HUES6 (cell line): ENCODE results near the gene POGLUT3.
A peak's percentile ranks its signal among the peaks of the same experiment; 100 is the strongest.

Source experiments
- H3K27ac ChIP-seq: 2 replicates; pipeline ENCODE4 v1.7.0; 2013; ENCODE audit warnings: low read depth, mild to moderate bottlenecking, low read length, inconsistent platforms
- H3K27me3 ChIP-seq: 2 replicates; pipeline ENCODE4 v1.6.1; 2013; ENCODE audit warnings: low read length; ENCODE audit not compliant: control insufficient read depth, insufficient read depth
- H3K36me3 ChIP-seq: 2 replicates; pipeline ENCODE4 v1.6.1; 2013; ENCODE audit warnings: low read length; ENCODE audit not compliant: control insufficient read depth, insufficient read depth
- H3K4me1 ChIP-seq: 2 replicates; pipeline ENCODE4 v1.6.1; 2013; ENCODE audit warnings: low read length; ENCODE audit not compliant: control insufficient read depth, insufficient read depth
- H3K4me3 ChIP-seq: 2 replicates; pipeline ENCODE4 v1.5.1; 2013; ENCODE audit warnings: low read depth, low read length
- H3K9ac ChIP-seq: one replicate; pipeline ENCODE4 v1.6.1; 2013; ENCODE audit warnings: mild to moderate bottlenecking, low read length
- H3K9me3 ChIP-seq: 2 replicates; pipeline ENCODE4 v1.6.1; 2013; ENCODE audit warnings: low read depth, low read length; ENCODE audit not compliant: control insufficient read depth, insufficient read depth

The POGLUT3 gene

GRCh38 chr11:108500169-108500568, 2.0 kb upstream of the POGLUT3 start:
- Histone ChIP-seq H3K9ac (no peak overlapping the region), H3K4me3 (no peak overlapping the region), H3K36me3 (no peaks in the 10 kb centered on the region), H3K27me3 (no peaks in the 10 kb centered on the region), H3K27ac (no peak overlapping the region), H3K9me3 (no peaks in the 10 kb centered on the region), H3K4me1 (peaks cover 11% of the 10 kb centered on the region)

DNA sequence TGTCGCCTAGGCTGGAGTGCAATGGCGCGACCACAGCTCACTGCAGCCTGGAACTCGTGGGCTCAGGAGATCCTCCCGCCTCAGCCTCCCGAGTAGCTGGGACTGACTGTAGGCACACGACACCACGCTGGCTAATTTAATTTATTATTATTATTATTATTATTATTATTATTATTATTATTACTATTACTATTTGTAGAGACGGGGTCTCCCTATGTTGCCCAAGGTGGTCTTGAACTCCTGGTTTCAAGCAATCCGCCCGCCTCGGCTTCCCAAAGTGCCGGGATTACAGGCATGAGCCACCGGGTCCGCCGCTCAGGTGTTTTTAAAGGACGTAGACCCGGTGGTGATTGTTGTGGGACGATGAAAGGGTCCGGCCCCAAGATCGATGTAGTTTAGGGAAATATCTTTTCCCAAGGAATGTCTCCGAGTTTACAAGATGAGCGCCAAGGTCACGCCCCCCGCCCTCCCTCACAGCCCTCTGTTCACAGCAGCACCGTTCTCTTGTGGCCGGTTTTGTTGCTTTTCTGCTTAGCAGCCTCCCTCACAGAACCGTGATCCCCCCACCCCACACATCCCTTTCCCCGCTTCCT, 728 bp upstream of the POGLUT3 start:
- Histone ChIP-seq H3K9ac (peak overlapping the region; percentile 83), H3K27me3 (no peaks in the 10 kb centered on the region), H3K36me3 (no peaks in the 10 kb centered on the region), H3K4me3 (peak overlapping the region; percentile 62), H3K27ac (no peak overlapping the region), H3K4me1 (peaks cover 11% of the 10 kb centered on the region), H3K9me3 (no peaks in the 10 kb centered on the region)

DNA sequence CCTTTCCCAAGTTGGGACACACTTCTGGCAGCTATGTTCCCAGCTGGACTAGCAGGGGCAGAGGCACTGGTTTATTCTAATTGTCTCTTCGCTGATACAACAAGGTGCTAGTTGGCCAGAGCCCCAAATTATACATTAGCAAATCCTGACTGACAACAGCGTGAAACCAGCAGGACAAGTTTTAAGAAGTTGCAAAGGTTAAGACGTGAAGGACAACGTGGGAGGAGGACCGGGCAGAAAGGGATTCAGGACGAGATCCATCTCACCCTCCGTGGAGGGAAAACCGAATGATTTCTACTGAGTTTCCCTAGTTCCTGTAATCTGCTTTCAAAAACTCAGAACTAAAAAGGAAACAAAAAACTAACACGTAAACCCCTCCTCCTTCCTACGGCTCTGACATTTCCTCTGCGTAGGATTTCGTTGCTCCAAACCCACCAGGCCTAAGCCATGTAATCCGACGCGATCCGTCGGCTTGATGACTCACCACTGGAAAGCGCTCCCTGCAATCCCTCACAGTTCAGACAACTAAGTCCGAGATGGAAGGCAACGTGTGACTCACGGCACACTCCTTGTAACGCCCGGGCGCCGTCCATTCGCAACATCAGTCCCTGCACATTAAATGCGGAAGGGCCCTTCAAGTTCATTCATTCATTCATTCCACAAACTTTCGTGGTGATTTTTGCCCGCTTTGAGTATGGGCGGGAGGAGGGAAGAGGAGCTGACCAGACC, 703 bp downstream of the POGLUT3 start:
- peak overlapping the region; percentile 32; the same call in 1 of the 2 replicates for H3K27ac ChIP-seq
- H3K27me3 ChIP-seq: no peaks in the 10 kb centered on the region
- peaks cover 11% of the 10 kb centered on the region for H3K4me1 ChIP-seq
- H3K9ac ChIP-seq: peak overlapping the region; percentile 83
- H3K4me3 ChIP-seq: peak overlapping the region; percentile 62
- no peaks in the 10 kb centered on the region for H3K9me3 ChIP-seq
- H3K36me3 ChIP-seq: no peaks in the 10 kb centered on the region

DNA sequence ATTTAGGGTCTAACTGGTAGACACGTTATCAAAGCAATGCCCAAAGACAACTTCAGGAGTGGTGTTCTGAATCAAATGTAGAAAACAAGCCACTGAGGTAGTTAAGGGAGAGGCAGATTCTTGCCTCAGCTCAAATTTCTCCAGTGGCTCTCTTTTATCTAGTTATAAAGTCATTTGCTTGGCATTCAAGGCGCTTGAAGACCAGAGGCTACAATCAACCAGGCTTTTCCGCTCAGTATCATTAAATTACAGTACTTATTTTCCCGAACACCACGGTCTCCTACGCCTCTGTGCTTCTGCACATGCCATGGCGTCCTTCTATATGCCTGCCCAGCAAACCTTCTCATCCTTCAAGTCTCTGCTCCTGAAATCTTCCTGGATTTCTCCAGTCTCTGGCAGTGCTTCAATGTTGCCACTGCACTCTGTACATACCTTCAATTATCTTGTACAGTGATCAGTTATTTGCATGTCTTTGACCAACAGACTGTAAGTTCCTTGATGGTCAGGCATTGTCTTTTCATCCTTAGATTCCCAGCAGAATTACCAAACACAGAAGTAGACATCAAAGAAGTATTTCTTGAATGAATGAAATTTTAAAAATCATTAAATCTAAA, 1.4 kb downstream of the POGLUT3 start:
- peak overlapping the region; percentile 83 for H3K9ac ChIP-seq
- peak overlapping the region; percentile 62 for H3K4me3 ChIP-seq

GRCh38 chr11:108495326-108495725, 2.9 kb downstream of the POGLUT3 start:
- Histone ChIP-seq H3K4me1 (peaks cover 11% of the 10 kb centered on the region), H3K4me3 (no peak overlapping the region), H3K9ac (no peak overlapping the region), H3K36me3 (no peaks in the 10 kb centered on the region), H3K27me3 (no peaks in the 10 kb centered on the region), H3K9me3 (no peaks in the 10 kb centered on the region), H3K27ac (no peak overlapping the region)

More for the DNA sequence above, 1.4 kb downstream of the POGLUT3 start:
- no peaks in the 10 kb centered on the region for H3K36me3 ChIP-seq
- H3K27me3 ChIP-seq: no peaks in the 10 kb centered on the region
- H3K9me3 ChIP-seq: no peaks in the 10 kb centered on the region
- H3K27ac ChIP-seq: no peak overlapping the region
- peaks cover 11% of the 10 kb centered on the region for H3K4me1 ChIP-seq

GRCh38 chr11:108494182-108494581, 4.0 kb downstream of the POGLUT3 start:
- Histone ChIP-seq H3K4me3 (no peak overlapping the region), H3K36me3 (peaks cover 4% of the 10 kb centered on the region), H3K4me1 (peaks cover 11% of the 10 kb centered on the region), H3K27me3 (no peaks in the 10 kb centered on the region), H3K9ac (no peak overlapping the region), H3K27ac (no peak overlapping the region), H3K9me3 (no peaks in the 10 kb centered on the region)

DNA sequence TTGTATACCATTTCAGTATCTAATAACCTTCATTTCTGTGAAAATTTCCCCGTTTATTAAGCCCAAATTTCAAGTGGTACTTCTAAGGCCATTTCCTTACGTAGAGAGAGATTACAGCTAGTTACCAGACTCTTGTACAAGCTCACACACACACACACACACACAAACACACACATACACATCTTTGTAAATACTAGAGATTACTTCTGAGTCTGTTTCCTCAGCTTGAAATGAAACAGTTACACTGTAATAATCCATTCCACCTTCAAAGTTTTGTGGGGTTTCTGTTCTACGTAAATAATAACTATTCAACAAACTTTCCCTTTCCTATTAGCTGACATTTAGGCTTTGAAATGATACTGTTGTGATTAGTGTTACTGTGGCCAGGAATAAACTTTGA, 6.2 kb downstream of the POGLUT3 start:
- Histone ChIP-seq H3K27me3 (no peaks in the 10 kb centered on the region), H3K27ac (no peak overlapping the region), H3K4me1 (peaks cover 6% of the 10 kb centered on the region), H3K36me3 (peaks cover 8% of the 10 kb centered on the region), H3K9me3 (no peaks in the 10 kb centered on the region), H3K4me3 (no peak overlapping the region), H3K9ac (no peak overlapping the region)

DNA sequence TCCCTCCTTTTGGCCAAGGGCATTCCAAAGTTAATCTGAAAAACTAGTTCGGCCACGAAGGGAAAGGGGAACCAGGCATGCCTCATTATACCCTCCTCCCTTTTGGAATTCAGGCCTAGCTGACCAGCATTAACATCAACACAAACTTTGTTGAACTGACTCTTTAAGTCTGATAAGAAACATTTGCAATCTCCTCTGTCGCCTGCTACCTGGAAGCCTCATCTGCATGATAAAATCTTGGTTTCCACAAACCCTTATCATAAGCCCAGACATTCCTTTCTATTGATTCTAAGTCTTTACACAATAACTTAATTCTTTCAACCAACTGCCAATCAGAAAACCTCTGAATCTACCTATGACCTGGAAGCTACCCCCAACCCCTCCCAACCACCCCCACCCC, 11.4 kb downstream of the POGLUT3 start:
- H3K27me3 ChIP-seq: no peaks in the 10 kb centered on the region
- peaks cover 29% of the 10 kb centered on the region for H3K36me3 ChIP-seq
- no peak overlapping the region for H3K27ac ChIP-seq
- no peaks in the 10 kb centered on the region for H3K9me3 ChIP-seq
- no peaks in the 10 kb centered on the region for H3K4me1 ChIP-seq
- H3K4me3 ChIP-seq: no peak overlapping the region
- no peak overlapping the region for H3K9ac ChIP-seq

DNA sequence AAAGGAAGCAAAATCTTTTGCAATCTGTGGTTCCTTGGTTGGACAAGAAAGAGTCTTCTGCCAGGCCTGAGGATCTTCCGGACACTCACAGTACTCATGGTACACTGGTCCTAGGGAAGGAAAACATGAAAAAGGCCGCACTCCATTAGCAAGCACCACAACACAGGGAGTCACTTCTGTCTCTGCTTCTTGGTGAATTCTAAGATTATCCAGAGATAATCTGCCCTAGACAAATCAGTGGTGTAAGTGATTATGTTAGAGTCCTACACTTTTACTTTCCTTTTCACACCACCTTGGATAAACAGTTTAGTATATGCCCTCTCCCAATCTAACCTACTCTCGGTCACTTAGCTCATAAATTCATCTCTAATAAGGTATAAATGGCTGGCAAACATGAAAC, 11.9 kb downstream of the POGLUT3 start:
- Histone ChIP-seq H3K9me3 (no peaks in the 10 kb centered on the region), H3K27ac (no peak overlapping the region), H3K4me1 (no peaks in the 10 kb centered on the region), H3K27me3 (no peaks in the 10 kb centered on the region), H3K9ac (no peak overlapping the region), H3K36me3 (peaks cover 31% of the 10 kb centered on the region), H3K4me3 (no peak overlapping the region)

DNA sequence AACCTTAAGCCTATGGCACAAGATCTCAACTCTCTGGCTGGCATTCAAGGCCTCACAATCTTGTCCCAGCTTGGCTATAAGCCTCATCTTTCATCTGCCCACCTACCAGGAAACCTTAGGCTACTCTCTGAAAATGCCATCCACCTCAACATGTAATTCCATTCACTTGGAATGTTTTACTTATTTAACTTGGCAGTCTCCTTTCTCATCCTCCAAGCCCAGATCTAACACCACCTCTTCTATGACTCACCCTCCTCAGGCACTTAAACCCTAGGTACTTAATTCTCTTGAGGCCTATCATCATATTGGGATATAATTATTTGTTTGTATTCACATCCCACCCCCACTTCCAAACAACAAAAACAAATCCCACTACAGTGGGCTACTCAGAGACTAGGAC, 15.0 kb downstream of the POGLUT3 start:
- no peak overlapping the region for H3K4me3 ChIP-seq
- peaks cover 30% of the 10 kb centered on the region for H3K36me3 ChIP-seq
- no peak overlapping the region for H3K9ac ChIP-seq
- no peaks in the 10 kb centered on the region for H3K9me3 ChIP-seq
- H3K27me3 ChIP-seq: no peaks in the 10 kb centered on the region
- no peaks in the 10 kb centered on the region for H3K4me1 ChIP-seq
- no peak overlapping the region for H3K27ac ChIP-seq
